ENCODE data around the gene COL6A2. TPM values are rescaled to one million over a fixed set of nuclear protein-coding genes. Genes with fewer than 3 reads are reported as not detected.

The COL6A2 gene
- total RNA-seq, 1 donor from 2014 or later, result 32.0 TPM

DNA sequence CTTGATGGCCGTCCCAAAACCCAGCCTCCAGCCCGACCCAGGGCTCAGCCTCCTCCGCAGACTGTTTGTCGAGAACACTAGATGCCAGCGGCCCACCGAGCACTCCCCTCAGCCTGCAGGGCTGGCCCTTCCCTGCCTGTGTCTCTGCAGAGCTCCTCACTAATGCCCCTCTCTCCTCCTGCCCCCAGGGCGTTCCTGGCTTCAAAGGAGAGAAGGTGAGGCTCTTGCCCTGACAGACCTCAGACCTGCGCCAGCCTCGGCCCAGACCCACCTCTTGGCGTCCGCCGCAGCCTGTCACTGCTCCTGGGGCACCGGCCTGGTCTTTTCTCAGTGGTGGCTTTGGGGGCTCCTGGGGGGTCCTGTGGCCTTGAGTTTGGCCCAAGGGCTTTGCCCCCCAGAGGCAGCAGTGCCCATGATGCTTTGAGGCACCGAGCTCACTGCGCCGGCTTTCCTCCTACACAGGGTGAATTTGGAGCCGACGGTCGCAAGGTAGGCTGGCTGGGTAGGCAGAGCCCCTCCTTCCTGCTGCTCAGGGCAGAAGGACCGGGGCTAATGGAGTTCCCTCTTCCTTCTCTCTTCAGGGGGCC, 18.4 kb downstream of the COL6A2 start:
- Mint-ChIP-seq H3K4me3 (ENCODE audit: low read depth) (no peak overlapping the region), H3K36me3 (ENCODE audit: insufficient read depth) (peaks cover 3% of the 10 kb centered on the region), H3K27ac (no peak overlapping the region), H3K9me3 (ENCODE audit: low read depth) (no peaks in the 10 kb centered on the region), H3K27me3 (no peaks in the 10 kb centered on the region), H3K4me1 (ENCODE audit: low read depth) (no peaks in the 10 kb centered on the region)
- TF ChIP-seq, protein P1, sequence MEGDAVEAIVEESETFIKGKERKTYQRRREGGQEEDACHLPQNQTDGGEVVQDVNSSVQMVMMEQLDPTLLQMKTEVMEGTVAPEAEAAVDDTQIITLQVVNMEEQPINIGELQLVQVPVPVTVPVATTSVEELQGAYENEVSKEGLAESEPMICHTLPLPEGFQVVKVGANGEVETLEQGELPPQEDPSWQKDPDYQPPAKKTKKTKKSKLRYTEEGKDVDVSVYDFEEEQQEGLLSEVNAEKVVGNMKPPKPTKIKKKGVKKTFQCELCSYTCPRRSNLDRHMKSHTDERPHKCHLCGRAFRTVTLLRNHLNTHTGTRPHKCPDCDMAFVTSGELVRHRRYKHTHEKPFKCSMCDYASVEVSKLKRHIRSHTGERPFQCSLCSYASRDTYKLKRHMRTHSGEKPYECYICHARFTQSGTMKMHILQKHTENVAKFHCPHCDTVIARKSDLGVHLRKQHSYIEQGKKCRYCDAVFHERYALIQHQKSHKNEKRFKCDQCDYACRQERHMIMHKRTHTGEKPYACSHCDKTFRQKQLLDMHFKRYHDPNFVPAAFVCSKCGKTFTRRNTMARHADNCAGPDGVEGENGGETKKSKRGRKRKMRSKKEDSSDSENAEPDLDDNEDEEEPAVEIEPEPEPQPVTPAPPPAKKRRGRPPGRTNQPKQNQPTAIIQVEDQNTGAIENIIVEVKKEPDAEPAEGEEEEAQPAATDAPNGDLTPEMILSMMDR (IDR thresholded peaks at IDR 0.05; ENCODE audit: unreplicated experiment), result no peak
- DNase-seq (ENCODE audit: low spot score, unreplicated experiment), result peak; percentile 9

DNA sequence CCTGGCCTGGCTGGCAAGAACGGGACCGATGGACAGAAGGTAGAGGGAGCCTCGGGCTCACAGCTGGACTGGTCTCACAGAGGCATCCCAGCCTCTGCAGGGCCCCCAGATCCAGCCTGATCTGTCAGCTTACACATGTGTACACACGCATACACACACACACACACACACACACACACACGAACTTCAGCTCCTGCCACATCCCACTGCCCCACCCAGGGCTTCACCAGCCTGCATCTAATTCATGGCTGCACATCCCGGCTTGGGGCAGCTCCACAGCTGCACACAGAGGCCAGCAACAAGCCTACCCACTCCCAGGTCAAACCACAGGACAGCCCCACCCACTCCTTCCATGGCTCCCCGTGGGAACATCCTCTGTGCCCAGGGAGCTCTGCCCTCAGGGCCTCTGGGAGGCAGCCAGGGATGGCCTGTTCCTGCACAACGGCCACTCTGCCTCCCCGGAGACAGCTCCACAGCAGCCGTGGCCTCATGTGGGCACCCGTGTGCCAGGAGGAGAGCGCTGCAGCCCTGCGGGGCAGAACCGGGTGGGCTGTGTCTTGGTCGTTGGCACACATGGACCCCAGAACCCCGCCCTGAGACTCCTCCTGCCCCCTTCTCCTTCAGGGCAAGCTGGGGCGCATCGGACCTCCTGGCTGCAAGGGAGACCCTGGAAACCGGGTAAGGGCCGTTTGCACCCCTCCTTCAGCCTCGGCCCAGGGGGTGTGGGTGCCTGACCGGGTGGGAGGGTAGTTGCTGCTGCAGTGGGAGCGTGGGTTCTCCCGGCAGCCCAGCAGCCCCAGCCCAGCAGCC, 19.1 kb downstream of the COL6A2 start:
- H3K4me1 Mint-ChIP-seq (ENCODE audit: low read depth), result no peaks in the 10 kb centered on the region
- no peaks in the 10 kb centered on the region for H3K9me3 Mint-ChIP-seq (ENCODE audit: low read depth)
- H3K27ac Mint-ChIP-seq, result no peak overlapping the region
- no peaks in the 10 kb centered on the region for H3K27me3 Mint-ChIP-seq
- H3K4me3 Mint-ChIP-seq (ENCODE audit: low read depth), result no peak overlapping the region
- DNase-seq (ENCODE audit: low spot score, unreplicated experiment), result peak; percentile 8
- H3K36me3 Mint-ChIP-seq (ENCODE audit: insufficient read depth), result peaks cover 3% of the 10 kb centered on the region
- TF ChIP-seq, protein P1 (IDR thresholded peaks at IDR 0.05; ENCODE audit: unreplicated experiment), result no peak

DNA sequence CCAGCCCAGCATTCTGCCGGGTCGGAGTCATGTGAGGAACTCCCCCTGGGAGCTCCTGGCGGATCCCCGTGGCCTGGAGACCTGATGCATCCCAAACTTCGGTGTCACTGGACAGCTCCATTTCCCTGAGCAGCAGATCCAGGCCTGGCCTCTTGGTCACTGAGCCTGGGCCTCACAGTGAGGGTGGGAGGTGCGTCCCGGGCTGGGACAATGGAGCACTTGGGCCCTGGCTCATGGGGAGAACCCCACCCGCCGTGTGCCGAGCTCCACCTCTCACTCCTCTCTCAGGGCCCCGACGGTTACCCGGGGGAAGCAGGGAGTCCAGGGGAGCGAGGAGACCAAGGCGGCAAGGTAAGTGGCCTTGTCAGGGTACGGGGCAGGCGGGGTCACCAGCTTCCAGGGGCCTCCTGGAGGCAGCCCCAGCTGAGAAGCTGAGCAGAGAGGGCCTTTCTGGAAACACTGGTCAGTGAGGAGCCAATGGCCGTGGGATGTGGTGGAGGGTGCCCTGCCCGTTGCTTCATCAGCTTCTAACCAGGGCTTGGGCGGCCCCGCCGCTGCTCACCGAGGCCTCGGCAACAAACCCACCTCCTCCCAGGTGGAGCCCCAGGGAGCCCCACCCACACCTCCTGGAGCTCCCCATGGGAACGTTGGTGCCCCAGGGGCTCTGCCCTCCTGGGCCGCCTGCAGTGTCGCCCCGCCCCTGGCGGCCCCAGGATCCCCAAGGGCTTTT, 19.8 kb downstream of the COL6A2 start:
- no peaks in the 10 kb centered on the region for H3K4me1 Mint-ChIP-seq (ENCODE audit: low read depth)
- TF ChIP-seq, protein P1 (IDR thresholded peaks at IDR 0.05; ENCODE audit: unreplicated experiment), result no peak
- H3K4me3 Mint-ChIP-seq (ENCODE audit: low read depth), result no peak overlapping the region
- peak; percentile 9 for DNase-seq (ENCODE audit: low spot score, unreplicated experiment)
- no peaks in the 10 kb centered on the region for H3K27me3 Mint-ChIP-seq
- H3K27ac Mint-ChIP-seq, result no peak overlapping the region
- H3K9me3 Mint-ChIP-seq (ENCODE audit: low read depth), result no peaks in the 10 kb centered on the region
- H3K36me3 Mint-ChIP-seq (ENCODE audit: insufficient read depth), result peaks cover 3% of the 10 kb centered on the region

DNA sequence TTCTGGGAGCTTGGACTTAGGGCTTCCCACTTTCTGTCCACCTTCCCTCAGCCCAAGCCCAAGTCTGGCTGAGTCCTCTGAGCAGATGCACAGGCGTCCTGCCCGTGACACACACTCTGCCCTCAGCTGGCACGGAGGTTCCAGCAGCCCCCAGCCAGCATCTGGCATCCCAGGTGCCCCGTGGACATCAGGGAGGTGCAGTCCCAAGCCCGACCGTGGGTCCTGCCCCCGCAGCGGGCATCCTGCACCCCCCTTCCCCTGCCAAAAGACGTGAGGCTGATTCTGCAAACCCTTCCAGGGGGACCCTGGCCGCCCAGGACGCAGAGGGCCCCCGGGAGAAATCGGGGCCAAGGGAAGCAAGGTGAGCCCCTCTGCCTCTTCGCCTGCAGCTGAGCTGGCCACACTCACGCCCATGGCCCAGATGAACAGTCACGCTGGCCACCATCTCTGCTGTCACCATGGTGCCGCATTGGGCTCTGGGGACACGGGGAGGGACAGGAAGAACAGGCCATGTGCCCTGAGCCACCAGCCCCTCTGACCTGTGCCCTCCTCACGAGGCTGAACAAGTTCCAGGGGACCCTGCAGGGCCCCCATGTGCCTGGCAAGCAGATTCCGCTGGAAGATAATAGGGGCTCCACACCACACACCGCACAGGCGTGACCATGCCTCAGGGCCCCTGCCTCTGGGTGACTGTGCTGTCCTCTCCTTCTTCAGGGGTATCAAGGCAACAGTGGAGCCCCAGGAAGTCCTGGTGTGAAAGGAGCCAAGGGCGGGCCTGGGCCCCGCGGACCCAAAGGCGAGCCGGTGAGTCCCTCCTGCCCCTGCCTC, 20.6 kb downstream of the COL6A2 start:
- Mint-ChIP-seq H3K4me1 (ENCODE audit: low read depth) (no peaks in the 10 kb centered on the region), H3K9me3 (ENCODE audit: low read depth) (no peaks in the 10 kb centered on the region), H3K27me3 (no peaks in the 10 kb centered on the region), H3K4me3 (ENCODE audit: low read depth) (no peak overlapping the region), H3K36me3 (ENCODE audit: insufficient read depth) (peaks cover 3% of the 10 kb centered on the region), H3K27ac (no peak overlapping the region)
- DNase-seq (ENCODE audit: low spot score, unreplicated experiment), result peak; percentile 7
- TF ChIP-seq, protein P1 (IDR thresholded peaks at IDR 0.05; ENCODE audit: unreplicated experiment), result no peak

Data from progenitor cell of endocrine pancreas (in vitro differentiated cells).